GM12878 (cell line): Measurements from ENCODE around the gene RNMT. TPM values are rescaled to one million over a fixed set of nuclear protein-coding genes. Genes with fewer than 3 reads are reported as not detected.

ENCODE experiments used
- ATAC-seq: fragments of 200-7000 bp; cut with Tn5 transposase; 3 replicates; pipeline ENCODE4 v1.9.1; 2020; ENCODE audit warnings: mild to moderate bottlenecking, moderate library complexity
- BruUV-seq: library from RNA; stranded (reverse); fragments of 400-500 nt; replicated peaks from 2 replicates; lab custom pipeline; 2021; lab: Mats Ljungman, UMichigan
- CTCF ChIA-PET: fragments of 300-600 bp; sonication (Branson Sonifier 250); formaldehyde crosslinking; extraction: SDS; loops from one replicate; lab custom pipeline; 2021; ENCODE audit warnings: inconsistent platforms; lab: Yijun Ruan, JAX
- POLR2A ChIA-PET: fragments of 350-600 bp; formaldehyde crosslinking; extraction: SDS; loops from one replicate; lab custom pipeline; 2021; ENCODE audit warnings: inconsistent platforms; lab: Charles Lee
- RAD21 ChIA-PET: fragments of 300-600 bp; sonication (Branson Sonifier 250); formaldehyde crosslinking; loops from one replicate; lab custom pipeline; 2023; ENCODE audit warnings: antibody characterized with exemption; ENCODE audit not compliant: unreplicated experiment; lab: Charles Lee
- SMC1A ChIA-PET: fragments of 300-600 bp; sonication (Branson Sonifier 250); formaldehyde crosslinking; loops from one replicate; lab custom pipeline; 2023; ENCODE audit not compliant: unreplicated experiment, uncharacterized antibody; lab: Charles Lee
- DNase-seq: peaks from one replicate; pipeline ENCODE4 v3.0.0-alpha.2; 2011; ENCODE audit warnings: low read depth, low spot score
- FAIRE-seq: peaks from 3 replicates; lab custom pipeline; 2011; peaks lifted over from hg19 to GRCh38; lab: Jason Lieb, UNC
- H2AFZ ChIP-seq: 2 replicates; pipeline ENCODE4 v1.6.0; 2011; ENCODE audit warnings: low read depth, low read length, control low read depth; ENCODE audit not compliant: control insufficient read depth
- H3K27ac ChIP-seq: 2 replicates; pipeline ENCODE4 v1.5.1; 2011; ENCODE audit warnings: control low read depth; ENCODE audit not compliant: control insufficient read depth, insufficient read depth
- H3K27me3 ChIP-seq, 2 experiments: replicated peaks in 1 of 2; 2 replicates each; pipeline versions ENCODE4 v1.6.0 to v1.6.1; 2011; ENCODE audit warnings: low read length in 1 of 2; ENCODE audit not compliant: control insufficient read depth in 2 of 2, insufficient read depth in 2 of 2
- H3K36me3 ChIP-seq, 2 experiments: 2 replicates each; pipeline ENCODE4 v1.5.1; 2011; ENCODE audit warnings: low read length in 1 of 2; ENCODE audit not compliant: control insufficient read depth in 2 of 2, insufficient read depth in 2 of 2
- H3K4me1 ChIP-seq: 2 replicates; pipeline ENCODE4 v1.6.1; 2011; ENCODE audit warnings: mild to moderate bottlenecking, low read length, moderate library complexity, mixed read lengths; ENCODE audit not compliant: control insufficient read depth, insufficient read depth
- H3K4me2 ChIP-seq: 2 replicates; pipeline ENCODE4 v1.6.0; 2011; ENCODE audit warnings: control low read depth; ENCODE audit not compliant: control insufficient read depth, insufficient read depth
- H3K4me3 ChIP-seq: fragments of 200-600 bp; sonication (generic); 2 replicates; pipeline ENCODE4 v1.5.1; 2016
- H3K79me2 ChIP-seq: 2 replicates; pipeline ENCODE4 v1.6.0; 2011; ENCODE audit warnings: low read length; ENCODE audit not compliant: control insufficient read depth, insufficient read depth
- H3K9ac ChIP-seq: 2 replicates; pipeline ENCODE4 v1.8.0; 2011; ENCODE audit warnings: low read length, control low read depth, mixed read lengths; ENCODE audit not compliant: control insufficient read depth, insufficient read depth
- H3K9me3 ChIP-seq: replicated peaks from 3 replicates; pipeline ENCODE4 v1.5.1; 2011; ENCODE audit warnings: mild to moderate bottlenecking, low read length; ENCODE audit not compliant: control insufficient read depth, insufficient read depth
- H4K20me1 ChIP-seq: 2 replicates; pipeline ENCODE4 v1.6.0; 2011; ENCODE audit not compliant: control insufficient read depth, insufficient read depth
- FOXM1 ChIP-seq: IDR thresholded peaks from 2 replicates; pipeline ENCODE4 v1.6.1; 2012; ENCODE audit warnings: low read depth, mild to moderate bottlenecking, inconsistent platforms, low read length, moderate library complexity
- IKZF1 ChIP-seq: fragments of 450-650 bp; conservative IDR thresholded peaks from 2 replicates; pipeline ENCODE4 v1.6.1; 2017; ENCODE audit warnings: antibody characterized with exemption, mild to moderate bottlenecking
- IRF4 ChIP-seq: IDR thresholded peaks from 2 replicates; pipeline ENCODE4 v1.6.1; 2011; ENCODE audit warnings: low read depth, low read length
- RAD21 ChIP-seq: IDR thresholded peaks from 2 replicates; pipeline ENCODE4 v1.6.1; 2011; ENCODE audit warnings: mild to moderate bottlenecking, low read depth, low read length, moderate library complexity; ENCODE audit not compliant: insufficient read depth
- RAD51 ChIP-seq: fragments of 450-650 bp; IDR thresholded peaks from 2 replicates; pipeline ENCODE4 v1.6.1; 2016; ENCODE audit warnings: moderate library complexity, mild to moderate bottlenecking, inconsistent platforms
- SRF ChIP-seq, 2 experiments: IDR thresholded peaks; 2 replicates each; pipeline ENCODE4 v1.6.1; 2011; ENCODE audit warnings: low read depth in 2 of 2, low read length in 2 of 2, mild to moderate bottlenecking in 1 of 2, moderate library complexity in 1 of 2
- WGBS: methylation state at CpG from one replicate; pipeline ENCODE4 v1.1.6; 2016; ENCODE audit warnings: low lambda C conversion rate; ENCODE audit not compliant: insufficient replicate concordance, insufficient coverage; ENCODE audit errors: missing lambda C conversion rate; 5-methylcytosine and 5-hydroxymethylcytosine counted together
- in situ Hi-C: fragments of 300-500 bp; cut with MboI; formaldehyde crosslinking; loops from 9 replicates; pipeline ENCODE4 v1.14.3; 2018; ENCODE audit warnings: mixed read lengths
- intact Hi-C: fragments of 100-400 bp; cut with micrococcal nuclease; formaldehyde crosslinking; loops from one replicate; pipeline ENCODE4 v1.14.2; 2022; ENCODE audit not compliant: unreplicated experiment
- polyA plus RNA-seq, 11 experiments: library from polyadenylated mRNA; depleted of rRNA in 4 of 11; unstranded in 6 of 11; stranded (reverse) in 5 of 11; fragments of >200 nt; fragmentation: Nextera tagmentation in 4 of 11; fragmentation: Illumina TruSeq in 1 of 11; extraction: Ambion mirVana in 4 of 11; extraction: Trizol in 1 of 11; gene quantifications; 1 replicate in 1 of 11; 2 replicates in 10 of 11; pipeline versions ENCODE4 v1.2.1 to v1.2.3, GENCODE V29; 2011 to 2016; ENCODE audit warnings: inconsistent platforms in 2 of 11, missing spikeins in 2 of 11, low read depth in 1 of 11
- total RNA-seq, 4 experiments: library from RNA; depleted of rRNA in 3 of 4; stranded (reverse); fragments of >200 nt in 3 of 4; fragmentation: Illumina TruSeq in 1 of 4; extraction: Trizol in 1 of 4; gene quantifications; 2 replicates each; pipeline versions ENCODE4 v1.2.1 to v1.2.3, GENCODE V29; 2013 to 2021
- TF ChIP-seq, protein P1 (sequence below): fragments of 450-650 bp; IDR thresholded peaks from 2 replicates; pipeline ENCODE4 v1.6.1; 2016; ENCODE audit warnings: mild to moderate bottlenecking
- TF ChIP-seq, protein P2 (sequence below): IDR thresholded peaks from 2 replicates; pipeline ENCODE4 v1.6.1; 2012; ENCODE audit warnings: low read length, inconsistent platforms
- TF ChIP-seq, protein P3 (sequence below): fragments of 450-650 bp; IDR thresholded peaks from 2 replicates; pipeline ENCODE4 v1.6.1; 2017; ENCODE audit warnings: mild to moderate bottlenecking, moderate library complexity

RNMT gene
- total and polyA plus RNA-seq, 10 of the 15 experiments (the other 5 are each of a cell fraction or from before 2014, with no cell fraction given) = 18.1 to 63.2 (median 38.8) TPM

DNA sequence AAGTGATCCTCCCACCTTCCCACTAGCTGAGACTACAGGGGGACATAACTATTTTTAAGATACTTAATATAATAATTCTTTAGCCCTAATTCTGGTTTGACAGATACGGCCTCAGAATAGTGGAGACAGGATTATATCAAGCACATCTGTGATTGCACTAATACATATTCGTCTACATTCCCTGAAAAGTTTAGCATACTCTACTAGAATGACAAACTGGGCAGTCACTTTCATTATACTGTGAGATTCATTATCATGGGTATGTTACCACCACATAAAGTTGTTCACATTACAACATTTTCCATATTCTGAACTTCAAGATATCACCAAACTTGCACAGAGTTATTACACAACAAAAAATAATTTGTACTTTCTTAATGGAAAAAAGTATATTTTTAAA is 11.1 kb upstream of the RNMT start:
- POLR2A ChIA-PET = interaction anchor here (1.1 kb wide), 1 partner anchor 9 kb away, joined by 3 read pairs; no protein-coding TSS in a partner anchor
- no peaks in the 10 kb centered on the region for H4K20me1 ChIP-seq
- peaks cover 72% of the 10 kb centered on the region for H3K79me2 ChIP-seq
- ATAC-seq (no peak), FAIRE-seq (no peak), DNase-seq (no peak)
- intact Hi-C loops = no loop called here
- H3K36me3 ChIP-seq = no peaks in the 10 kb centered on the region; a peak in 1 of 4 replicates
- no TSS peak for BruUV-seq
- TF ChIP-seq SRF (IDR thresholded peaks at IDR 0.05; ENCODE audit: low read depth in 2 of 2, low read length in 2 of 2) (no peak), FOXM1 (no peak), IKZF1 (no peak), IRF4 (no peak), RAD21 (no peak), RAD51 (no peak)
- TF ChIP-seq, protein P1, sequence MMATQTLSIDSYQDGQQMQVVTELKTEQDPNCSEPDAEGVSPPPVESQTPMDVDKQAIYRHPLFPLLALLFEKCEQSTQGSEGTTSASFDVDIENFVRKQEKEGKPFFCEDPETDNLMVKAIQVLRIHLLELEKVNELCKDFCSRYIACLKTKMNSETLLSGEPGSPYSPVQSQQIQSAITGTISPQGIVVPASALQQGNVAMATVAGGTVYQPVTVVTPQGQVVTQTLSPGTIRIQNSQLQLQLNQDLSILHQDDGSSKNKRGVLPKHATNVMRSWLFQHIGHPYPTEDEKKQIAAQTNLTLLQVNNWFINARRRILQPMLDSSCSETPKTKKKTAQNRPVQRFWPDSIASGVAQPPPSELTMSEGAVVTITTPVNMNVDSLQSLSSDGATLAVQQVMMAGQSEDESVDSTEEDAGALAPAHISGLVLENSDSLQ = no peak
- TF ChIP-seq, protein P2, sequence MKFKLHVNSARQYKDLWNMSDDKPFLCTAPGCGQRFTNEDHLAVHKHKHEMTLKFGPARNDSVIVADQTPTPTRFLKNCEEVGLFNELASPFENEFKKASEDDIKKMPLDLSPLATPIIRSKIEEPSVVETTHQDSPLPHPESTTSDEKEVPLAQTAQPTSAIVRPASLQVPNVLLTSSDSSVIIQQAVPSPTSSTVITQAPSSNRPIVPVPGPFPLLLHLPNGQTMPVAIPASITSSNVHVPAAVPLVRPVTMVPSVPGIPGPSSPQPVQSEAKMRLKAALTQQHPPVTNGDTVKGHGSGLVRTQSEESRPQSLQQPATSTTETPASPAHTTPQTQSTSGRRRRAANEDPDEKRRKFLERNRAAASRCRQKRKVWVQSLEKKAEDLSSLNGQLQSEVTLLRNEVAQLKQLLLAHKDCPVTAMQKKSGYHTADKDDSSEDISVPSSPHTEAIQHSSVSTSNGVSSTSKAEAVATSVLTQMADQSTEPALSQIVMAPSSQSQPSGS = no peak
- TF ChIP-seq, protein P3, sequence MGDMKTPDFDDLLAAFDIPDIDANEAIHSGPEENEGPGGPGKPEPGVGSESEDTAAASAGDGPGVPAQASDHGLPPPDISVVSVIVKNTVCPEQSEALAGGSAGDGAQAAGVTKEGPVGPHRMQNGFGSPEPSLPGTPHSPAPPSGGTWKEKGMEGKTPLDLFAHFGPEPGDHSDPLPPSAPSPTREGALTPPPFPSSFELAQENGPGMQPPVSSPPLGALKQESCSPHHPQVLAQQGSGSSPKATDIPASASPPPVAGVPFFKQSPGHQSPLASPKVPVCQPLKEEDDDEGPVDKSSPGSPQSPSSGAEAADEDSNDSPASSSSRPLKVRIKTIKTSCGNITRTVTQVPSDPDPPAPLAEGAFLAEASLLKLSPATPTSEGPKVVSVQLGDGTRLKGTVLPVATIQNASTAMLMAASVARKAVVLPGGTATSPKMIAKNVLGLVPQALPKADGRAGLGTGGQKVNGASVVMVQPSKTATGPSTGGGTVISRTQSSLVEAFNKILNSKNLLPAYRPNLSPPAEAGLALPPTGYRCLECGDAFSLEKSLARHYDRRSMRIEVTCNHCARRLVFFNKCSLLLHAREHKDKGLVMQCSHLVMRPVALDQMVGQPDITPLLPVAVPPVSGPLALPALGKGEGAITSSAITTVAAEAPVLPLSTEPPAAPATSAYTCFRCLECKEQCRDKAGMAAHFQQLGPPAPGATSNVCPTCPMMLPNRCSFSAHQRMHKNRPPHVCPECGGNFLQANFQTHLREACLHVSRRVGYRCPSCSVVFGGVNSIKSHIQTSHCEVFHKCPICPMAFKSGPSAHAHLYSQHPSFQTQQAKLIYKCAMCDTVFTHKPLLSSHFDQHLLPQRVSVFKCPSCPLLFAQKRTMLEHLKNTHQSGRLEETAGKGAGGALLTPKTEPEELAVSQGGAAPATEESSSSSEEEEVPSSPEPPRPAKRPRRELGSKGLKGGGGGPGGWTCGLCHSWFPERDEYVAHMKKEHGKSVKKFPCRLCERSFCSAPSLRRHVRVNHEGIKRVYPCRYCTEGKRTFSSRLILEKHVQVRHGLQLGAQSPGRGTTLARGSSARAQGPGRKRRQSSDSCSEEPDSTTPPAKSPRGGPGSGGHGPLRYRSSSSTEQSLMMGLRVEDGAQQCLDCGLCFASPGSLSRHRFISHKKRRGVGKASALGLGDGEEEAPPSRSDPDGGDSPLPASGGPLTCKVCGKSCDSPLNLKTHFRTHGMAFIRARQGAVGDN = no peak
- TF ChIP-seq, all 136 proteins: peak for 0
- Histone ChIP-seq H3K27me3 (no peaks in the 10 kb centered on the region), H3K9me3 (peaks cover 9% of the 10 kb centered on the region; the same call in 2 of the 3 replicates), H3K4me2 (no peak overlapping the region), H3K4me1 (no peaks in the 10 kb centered on the region), H3K9ac (no peak overlapping the region), H3K27ac (no peak overlapping the region), H3K4me3 (no peak overlapping the region), H2AFZ (no peak overlapping the region)
- in situ Hi-C loops = no loop called here
- ChIA-PET CTCF (interaction anchor here (1.5 kb wide), 1 partner anchor 9 kb away, joined by 4 read pairs; no protein-coding TSS in a partner anchor), SMC1A (interaction anchor here (0.7 to 1.1 kb wide), 2 partner anchors 15 to 157 kb away, joined by 3 to 4 read pairs; no protein-coding TSS in a partner anchor), RAD21 (no interaction called here)
- WGBS = 98% methylated on average over 2 of the region's 2 CpGs
